ENCODE data around the gene MATK.

MATK gene

GRCh38 chr19:3770136-3770999 lies 15.8 kb downstream of the MATK start:
- H3K79me1 ChIP-seq (ENCODE audit: low read depth, low read length), result peaks cover 4% of the 10 kb centered on the region
- H3K27me3 ChIP-seq (ENCODE audit: control insufficient read depth in 3 of 3, insufficient read depth in 3 of 3, low read depth in 1 of 3, low read length in 3 of 3), result peaks cover 0 to 5% (median 0%) of the 10 kb centered on the region in 3 experiments
- H3K9ac ChIP-seq (ENCODE audit: low read depth, low read length, poor library complexity), result no peak overlapping the region
- H3K4ac ChIP-seq (ENCODE audit: low read length), result peak overlapping the region; percentile 89
- H3K23ac ChIP-seq (ENCODE audit: low read depth, low read length, poor library complexity), result no peak overlapping the region
- H2BK15ac ChIP-seq (ENCODE audit: low read length), result peak overlapping the region; percentile 75
- no peak overlapping the region for H3K4me3 ChIP-seq (ENCODE audit: low read length in 2 of 2)
- peak overlapping the region; percentile 52 for H2BK120ac ChIP-seq (ENCODE audit: low read depth, low read length)
- H3K4me1 ChIP-seq (ENCODE audit: control insufficient read depth in 2 of 2, insufficient read depth in 1 of 2, low read depth in 1 of 2, low read length in 2 of 2), result peaks cover 0 to 11% of the 10 kb centered on the region in 2 donors
- peak overlapping the region; percentile 3 for H3K4me2 ChIP-seq (ENCODE audit: insufficient read depth, low read length, poor library complexity, severe bottlenecking)
- H2AK5ac ChIP-seq (ENCODE audit: low read depth, low read length), result peak overlapping the region; percentile 84
- H4K8ac ChIP-seq (ENCODE audit: low read depth, low read length), result peak overlapping the region; percentile 48
- peaks cover 9 to 18% of the 10 kb centered on the region in 2 donors for H3K36me3 ChIP-seq (replicated peaks in 1 of 2; ENCODE audit: control insufficient read depth in 2 of 2, insufficient read depth in 2 of 2, low read length in 2 of 2)
- H4K91ac ChIP-seq (ENCODE audit: low read depth, low read length, poor library complexity), result no peak overlapping the region
- peak overlapping the region; percentile 71 for H2BK5ac ChIP-seq (ENCODE audit: low read length)
- H3K18ac ChIP-seq (ENCODE audit: low read length), result peak overlapping the region; percentile 89
- H3K14ac ChIP-seq (ENCODE audit: low read length), result peak overlapping the region; percentile 47
- H3K27ac ChIP-seq (replicated peaks; ENCODE audit: low read length), result no peak overlapping the region
- H2AFZ ChIP-seq (ENCODE audit: low read length), result no peak overlapping the region
- WGBS, 2 donors (ENCODE audit: extremely low coverage in 2 of 2, insufficient read length in 2 of 2, insufficient replicate concordance in 1 of 2), result no CpG with 5 or more reads among the region's 53 CpGs
- peak overlapping the region; percentile 4 for H2BK12ac ChIP-seq (ENCODE audit: low read length)
- no peaks in the 10 kb centered on the region for H3K9me3 ChIP-seq (replicated peaks in 1 of 2; ENCODE audit: control insufficient read depth in 2 of 2, insufficient read depth in 1 of 2, low read depth in 1 of 2, low read length in 2 of 2)
- DNase-seq (ENCODE audit: low spot score), result no peak

- no peaks in the 10 kb centered on the region for H3K9me3 ChIP-seq (replicated peaks in 1 of 2; ENCODE audit: control insufficient read depth in 2 of 2, insufficient read depth in 1 of 2, low read depth in 1 of 2, low read length in 2 of 2)
- whole genome bisulfite sequencing, 2 donors (ENCODE audit: extremely low coverage in 2 of 2, insufficient read length in 2 of 2, insufficient replicate concordance in 1 of 2), result no CpG with 5 or more reads among the region's 17 CpGs
- peak overlapping the region; percentile 88 for H2BK12ac ChIP-seq (ENCODE audit: low read length)
- H3K18ac ChIP-seq (ENCODE audit: low read length), result no peak overlapping the region
- no peak overlapping the region for H4K8ac ChIP-seq (ENCODE audit: low read depth, low read length)
- peak overlapping the region; percentile 71 for H2AK5ac ChIP-seq (ENCODE audit: low read depth, low read length)
- no peak overlapping the region for H3K27ac ChIP-seq (replicated peaks; ENCODE audit: low read length)
- H3K36me3 ChIP-seq (replicated peaks in 1 of 2; ENCODE audit: control insufficient read depth in 2 of 2, insufficient read depth in 2 of 2, low read length in 2 of 2), result peaks cover 9 to 23% of the 10 kb centered on the region in 2 donors
- H2AFZ ChIP-seq (ENCODE audit: low read length), result no peak overlapping the region
- no peak overlapping the region for H3K4ac ChIP-seq (ENCODE audit: low read length)
- H2BK15ac ChIP-seq (ENCODE audit: low read length), result no peak overlapping the region
- H3K14ac ChIP-seq (ENCODE audit: low read length), result no peak overlapping the region
- H3K9ac ChIP-seq (ENCODE audit: low read depth, low read length, poor library complexity), result peak overlapping the region; percentile 12
- H2BK120ac ChIP-seq (ENCODE audit: low read depth, low read length), result no peak overlapping the region
- peaks cover 0 to 8% of the 10 kb centered on the region in 2 donors for H3K4me1 ChIP-seq (ENCODE audit: control insufficient read depth in 2 of 2, insufficient read depth in 1 of 2, low read depth in 1 of 2, low read length in 2 of 2)
- no peak for DNase-seq (ENCODE audit: low spot score)
- H2BK5ac ChIP-seq (ENCODE audit: low read length), result peak overlapping the region; percentile 71
- no peak overlapping the region for H4K91ac ChIP-seq (ENCODE audit: low read depth, low read length, poor library complexity)
- no peak overlapping the region for H3K4me2 ChIP-seq (ENCODE audit: insufficient read depth, low read length, poor library complexity, severe bottlenecking)
- peaks cover 4% of the 10 kb centered on the region for H3K79me1 ChIP-seq (ENCODE audit: low read depth, low read length)
- H3K23ac ChIP-seq (ENCODE audit: low read depth, low read length, poor library complexity), result peak overlapping the region; percentile 73
- no peak overlapping the region for H3K4me3 ChIP-seq (ENCODE audit: low read length in 2 of 2)
- H3K27me3 ChIP-seq (ENCODE audit: control insufficient read depth in 3 of 3, insufficient read depth in 3 of 3, low read depth in 1 of 3, low read length in 3 of 3), result peaks cover 0 to 5% (median 0%) of the 10 kb centered on the region in 3 experiments
Observed at GRCh38 chr19:3769494-3769893, 16.7 kb downstream of the MATK start.

GRCh38 chr19:3768748-3769099 lies 17.5 kb downstream of the MATK start:
- H3K4me2 ChIP-seq (ENCODE audit: insufficient read depth, low read length, poor library complexity, severe bottlenecking), result no peak overlapping the region
- H3K18ac ChIP-seq (ENCODE audit: low read length), result no peak overlapping the region
- no CpG with 5 or more reads among the region's 7 CpGs for WGBS, 2 donors (ENCODE audit: extremely low coverage in 2 of 2, insufficient read length in 2 of 2, insufficient replicate concordance in 1 of 2)
- no peak overlapping the region for H3K23ac ChIP-seq (ENCODE audit: low read depth, low read length, poor library complexity)
- H3K9ac ChIP-seq (ENCODE audit: low read depth, low read length, poor library complexity), result no peak overlapping the region
- no peak overlapping the region for H3K4me3 ChIP-seq (ENCODE audit: low read length in 2 of 2)
- H2AK5ac ChIP-seq (ENCODE audit: low read depth, low read length), result no peak overlapping the region
- no peak overlapping the region for H2BK12ac ChIP-seq (ENCODE audit: low read length)
- H3K79me1 ChIP-seq (ENCODE audit: low read depth, low read length), result peaks cover 4% of the 10 kb centered on the region
- H3K27ac ChIP-seq (replicated peaks; ENCODE audit: low read length), result no peak overlapping the region
- H3K9me3 ChIP-seq (replicated peaks in 1 of 2; ENCODE audit: control insufficient read depth in 2 of 2, insufficient read depth in 1 of 2, low read depth in 1 of 2, low read length in 2 of 2), result no peaks in the 10 kb centered on the region
- peaks cover 0 to 8% of the 10 kb centered on the region in 2 donors for H3K4me1 ChIP-seq (ENCODE audit: control insufficient read depth in 2 of 2, insufficient read depth in 1 of 2, low read depth in 1 of 2, low read length in 2 of 2)
- no peak overlapping the region for H2BK120ac ChIP-seq (ENCODE audit: low read depth, low read length)
- H2BK5ac ChIP-seq (ENCODE audit: low read length), result no peak overlapping the region
- no peak overlapping the region for H3K4ac ChIP-seq (ENCODE audit: low read length)
- no peak overlapping the region for H4K91ac ChIP-seq (ENCODE audit: low read depth, low read length, poor library complexity)
- no peak overlapping the region for H4K8ac ChIP-seq (ENCODE audit: low read depth, low read length)
- H3K27me3 ChIP-seq (ENCODE audit: control insufficient read depth in 3 of 3, insufficient read depth in 3 of 3, low read depth in 1 of 3, low read length in 3 of 3), result no peaks in the 10 kb centered on the region
- H3K14ac ChIP-seq (ENCODE audit: low read length), result no peak overlapping the region
- no peak overlapping the region for H2AFZ ChIP-seq (ENCODE audit: low read length)
- H2BK15ac ChIP-seq (ENCODE audit: low read length), result no peak overlapping the region
- DNase-seq (ENCODE audit: low spot score), result no peak
- H3K36me3 ChIP-seq (replicated peaks in 1 of 2; ENCODE audit: control insufficient read depth in 2 of 2, insufficient read depth in 2 of 2, low read length in 2 of 2), result peaks cover 9 to 23% of the 10 kb centered on the region in 2 donors

GRCh38 chr19:3768015-3768747 lies 18.0 kb downstream of the MATK start:
- Histone ChIP-seq H3K4ac (ENCODE audit: low read length) (no peak overlapping the region), H3K23ac (ENCODE audit: low read depth, low read length, poor library complexity) (no peak overlapping the region), H2BK15ac (ENCODE audit: low read length) (no peak overlapping the region), H3K79me1 (ENCODE audit: low read depth, low read length) (peaks cover 4% of the 10 kb centered on the region), H3K27ac (replicated peaks; ENCODE audit: low read length) (no peak overlapping the region), H2BK5ac (ENCODE audit: low read length) (no peak overlapping the region), H4K91ac (ENCODE audit: low read depth, low read length, poor library complexity) (no peak overlapping the region), H3K9ac (ENCODE audit: low read depth, low read length, poor library complexity) (no peak overlapping the region), H2BK12ac (ENCODE audit: low read length) (no peak overlapping the region), H3K14ac (ENCODE audit: low read length) (no peak overlapping the region), H3K4me1 (ENCODE audit: control insufficient read depth in 2 of 2, insufficient read depth in 1 of 2, low read depth in 1 of 2, low read length in 2 of 2) (peaks cover 0 to 8% of the 10 kb centered on the region in 2 donors), H2AFZ (ENCODE audit: low read length) (no peak overlapping the region), H3K4me2 (ENCODE audit: insufficient read depth, low read length, poor library complexity, severe bottlenecking) (no peak overlapping the region), H4K8ac (ENCODE audit: low read depth, low read length) (no peak overlapping the region), H3K36me3 (replicated peaks in 1 of 2; ENCODE audit: control insufficient read depth in 2 of 2, insufficient read depth in 2 of 2, low read length in 2 of 2) (peaks cover 9 to 23% of the 10 kb centered on the region in 2 donors), H3K9me3 (replicated peaks in 1 of 2; ENCODE audit: control insufficient read depth in 2 of 2, insufficient read depth in 1 of 2, low read depth in 1 of 2, low read length in 2 of 2) (no peaks in the 10 kb centered on the region), H3K27me3 (ENCODE audit: control insufficient read depth in 3 of 3, insufficient read depth in 3 of 3, low read depth in 1 of 3, low read length in 3 of 3) (no peaks in the 10 kb centered on the region), H3K18ac (ENCODE audit: low read length) (no peak overlapping the region), H3K4me3 (ENCODE audit: low read length in 2 of 2) (no peak overlapping the region), H2AK5ac (ENCODE audit: low read depth, low read length) (no peak overlapping the region), H2BK120ac (ENCODE audit: low read depth, low read length) (no peak overlapping the region)
- no CpG with 5 or more reads among the region's 25 CpGs for WGBS, 2 donors (ENCODE audit: extremely low coverage in 2 of 2, insufficient read length in 2 of 2, insufficient replicate concordance in 1 of 2)
- no peak for DNase-seq (ENCODE audit: low spot score)

All from neuronal stem cell (in vitro differentiated cells).